ENCODE results near the gene COL24A1. TPM values are rescaled to one million over a fixed set of nuclear protein-coding genes. Genes with fewer than 3 reads are reported as not detected.

Gene COL24A1
- total and polyA plus RNA-seq, 2 donors (not counting 1 experiment from before 2014, with no cell fraction given) = not detected

- no peak overlapping the region for H3K4me3 Mint-ChIP-seq
- H4K20me1 ChIP-seq (ENCODE audit: control insufficient read depth, insufficient read depth, low read length, poor library complexity, severe bottlenecking) = no peaks in the 10 kb centered on the region
- H3K27ac Mint-ChIP-seq = no peak overlapping the region
- CTCF ChIA-PET = no interaction called here
- no peak for TF ChIP-seq CTCF (IDR thresholded peaks at IDR 0.05)
- TF ChIP-seq EZH2 (IDR thresholded peaks at IDR 0.05; ENCODE audit: borderline replicate concordance, insufficient read depth, low read depth, low read length, poor library complexity, severe bottlenecking) = no peak
- H3K4me3 ChIP-seq (ENCODE audit: control extremely low read depth in 1 of 5, extremely low read depth in 1 of 5, insufficient read depth in 1 of 5, low read depth in 2 of 5, low read length in 4 of 5) = no peak overlapping the region
- peaks cover 11 to 12% of the 10 kb centered on the region in 2 donors for H3K4me1 ChIP-seq (ENCODE audit: control insufficient read depth in 2 of 2, insufficient read depth in 2 of 2, low read length in 2 of 2)
- H3K36me3 ChIP-seq (replicated peaks in 1 of 2; ENCODE audit: control extremely low read depth in 1 of 2, control insufficient read depth in 1 of 2, extremely low read depth in 1 of 2, insufficient read depth in 2 of 2, low read length in 1 of 2) = no peaks in the 10 kb centered on the region
- H3K9me3 ChIP-seq (ENCODE audit: control extremely low read depth in 1 of 3, control insufficient read depth in 2 of 3, insufficient read depth in 1 of 3, low read length in 2 of 3) = no peaks in the 10 kb centered on the region
- peaks cover 22% of the 10 kb centered on the region for H3K27me3 Mint-ChIP-seq
- H3K79me2 ChIP-seq (ENCODE audit: control insufficient read depth, insufficient read depth, low read length) = no peaks in the 10 kb centered on the region
- H2AFZ ChIP-seq (ENCODE audit: insufficient read depth, low read depth, low read length, poor library complexity, severe bottlenecking) = no peak overlapping the region
- no peaks in the 10 kb centered on the region for H3K9me3 Mint-ChIP-seq (ENCODE audit: insufficient read depth)
- WGBS (ENCODE audit: insufficient coverage) = no CpG with 5 or more reads among the region's 3 CpGs
- H3K27ac ChIP-seq (ENCODE audit: low read length in 2 of 2) = no peak overlapping the region
- H3K9ac ChIP-seq (ENCODE audit: low read length) = no peak overlapping the region
- DNase-seq (no peak), ATAC-seq (ENCODE audit: low read depth) (no peak)
- intact Hi-C loops (cut with micrococcal nuclease) = no loop called here
- peaks cover 0 to 22% (median 9%) of the 10 kb centered on the region in 4 experiments for H3K27me3 ChIP-seq (replicated peaks in 1 of 4; ENCODE audit: control extremely low read depth in 1 of 4, control insufficient read depth in 3 of 4, insufficient read depth in 4 of 4, low read length in 3 of 4)
- H3K4me1 Mint-ChIP-seq = peaks cover 7% of the 10 kb centered on the region
- no peak overlapping the region for H3K4me2 ChIP-seq (replicated peaks; ENCODE audit: low read depth, low read length, poor library complexity, severe bottlenecking)
- POLR2A ChIA-PET = no interaction called here
These were observed 3.2 kb upstream of the COL24A1 start for GRCh38 chr1:86159800-86160199.

GRCh38 chr1:86155807-86156565 is 586 bp downstream of the COL24A1 start:
- H3K27ac ChIP-seq (ENCODE audit: low read length in 2 of 2) = no peak overlapping the region
- H3K4me3 Mint-ChIP-seq = peak overlapping the region; percentile 48
- H3K27me3 ChIP-seq (replicated peaks in 1 of 4; ENCODE audit: control extremely low read depth in 1 of 4, control insufficient read depth in 3 of 4, insufficient read depth in 4 of 4, low read length in 3 of 4) = peaks cover 0 to 29% (median 9%) of the 10 kb centered on the region in 4 experiments
- H3K27me3 Mint-ChIP-seq = peaks cover 33% of the 10 kb centered on the region
- no peak overlapping the region for H3K27ac Mint-ChIP-seq
- POLR2A ChIA-PET = no interaction called here
- H2AFZ ChIP-seq (ENCODE audit: insufficient read depth, low read depth, low read length, poor library complexity, severe bottlenecking) = peak overlapping the region; percentile 42
- ATAC-seq (ENCODE audit: low read depth) = no peak
- peak overlapping the region in 1 of 5 experiments; percentile 9 for H3K4me3 ChIP-seq (ENCODE audit: control extremely low read depth in 1 of 5, extremely low read depth in 1 of 5, insufficient read depth in 1 of 5, low read depth in 2 of 5, low read length in 4 of 5)
- no peaks in the 10 kb centered on the region for H3K9me3 ChIP-seq (ENCODE audit: control extremely low read depth in 1 of 3, control insufficient read depth in 2 of 3, insufficient read depth in 1 of 3, low read length in 2 of 3)
- DNase-seq = no peak
- no peaks in the 10 kb centered on the region for H3K36me3 ChIP-seq (replicated peaks in 1 of 2; ENCODE audit: control extremely low read depth in 1 of 2, control insufficient read depth in 1 of 2, extremely low read depth in 1 of 2, insufficient read depth in 2 of 2, low read length in 1 of 2)
- peaks cover 11 to 12% of the 10 kb centered on the region in 2 donors for H3K4me1 ChIP-seq (ENCODE audit: control insufficient read depth in 2 of 2, insufficient read depth in 2 of 2, low read length in 2 of 2)
- H3K79me2 ChIP-seq (ENCODE audit: control insufficient read depth, insufficient read depth, low read length) = no peaks in the 10 kb centered on the region
- peak overlapping the region; percentile 47 for H3K4me2 ChIP-seq (replicated peaks; ENCODE audit: low read depth, low read length, poor library complexity, severe bottlenecking)
- TF ChIP-seq EZH2 (IDR thresholded peaks at IDR 0.05; ENCODE audit: borderline replicate concordance, insufficient read depth, low read depth, low read length, poor library complexity, severe bottlenecking) = no peak
- no peak for TF ChIP-seq CTCF (IDR thresholded peaks at IDR 0.05)
- H3K4me1 Mint-ChIP-seq = peaks cover 7% of the 10 kb centered on the region
- H3K9me3 Mint-ChIP-seq (ENCODE audit: insufficient read depth) = no peaks in the 10 kb centered on the region
- CTCF ChIA-PET = no interaction called here
- H3K9ac ChIP-seq (ENCODE audit: low read length) = no peak overlapping the region
- intact Hi-C loops (cut with micrococcal nuclease) = no loop called here
- 2% methylated on average over 33 of the region's 40 CpGs for WGBS (ENCODE audit: insufficient coverage)
- H4K20me1 ChIP-seq (ENCODE audit: control insufficient read depth, insufficient read depth, low read length, poor library complexity, severe bottlenecking) = no peaks in the 10 kb centered on the region
